ENCODE data around the gene IL31RA.

Gene IL31RA

GRCh38 chr5:55899344-55899743 is 48.2 kb downstream of the IL31RA start:
- ATAC-seq = no peak
- no peak for TF ChIP-seq SNAI2 (CRISPR knock-in tag; IDR thresholded peaks at IDR 0.05)
- no peak for TF ChIP-seq TCF4 (CRISPR knock-in tag; IDR thresholded peaks at IDR 0.05; ENCODE audit: borderline replicate concordance)
- TF ChIP-seq ZC3H10 (CRISPR knock-in tag; IDR thresholded peaks at IDR 0.05) = no peak
- no peak for TF ChIP-seq PPARA (CRISPR knock-in tag; IDR thresholded peaks at IDR 0.05; ENCODE audit: borderline replicate concordance)
- TF ChIP-seq BACH2 (CRISPR knock-in tag; IDR thresholded peaks at IDR 0.05; ENCODE audit: borderline replicate concordance) = no peak

GRCh38 chr5:55900068-55900467 is 48.9 kb downstream of the IL31RA start:
- ATAC-seq = no peak
- TF ChIP-seq GLIS3 (CRISPR knock-in tag; IDR thresholded peaks at IDR 0.05) (no peak), ESRRG (CRISPR knock-in tag; IDR thresholded peaks at IDR 0.05) (no peak), OSR1 (CRISPR knock-in tag; IDR thresholded peaks at IDR 0.05) (no peak), CSRNP3 (CRISPR knock-in tag; IDR thresholded peaks at IDR 0.05) (no peak), ZC3H10 (CRISPR knock-in tag; IDR thresholded peaks at IDR 0.05) (no peak), RARB (CRISPR knock-in tag; IDR thresholded peaks at IDR 0.05) (no peak), ARNTL (CRISPR knock-in tag; IDR thresholded peaks at IDR 0.05; ENCODE audit: borderline replicate concordance, low read depth) (no peak), CSDC2 (CRISPR knock-in tag; IDR thresholded peaks at IDR 0.05) (no peak), CREB5 (CRISPR knock-in tag; IDR thresholded peaks at IDR 0.05; ENCODE audit: low read depth) (no peak)

- TF ChIP-seq ZFP3 (CRISPR knock-in tag; IDR thresholded peaks at IDR 0.05) (no peak), RARB (CRISPR knock-in tag; IDR thresholded peaks at IDR 0.05) (no peak), CREB5 (CRISPR knock-in tag; IDR thresholded peaks at IDR 0.05; ENCODE audit: low read depth) (no peak), POU6F1 (CRISPR knock-in tag; IDR thresholded peaks at IDR 0.05; ENCODE audit: borderline replicate concordance, low read depth) (no peak), TOX (CRISPR knock-in tag; IDR thresholded peaks at IDR 0.05; ENCODE audit: borderline replicate concordance) (no peak), PATZ1 (CRISPR knock-in tag; IDR thresholded peaks at IDR 0.05; ENCODE audit: borderline replicate concordance) (no peak), ZNF565 (CRISPR knock-in tag; conservative IDR thresholded peaks at IDR 0.05; ENCODE audit: low read depth) (no peak), ZC3H10 (CRISPR knock-in tag; IDR thresholded peaks at IDR 0.05) (no peak), CSDC2 (CRISPR knock-in tag; IDR thresholded peaks at IDR 0.05) (no peak), SNAI2 (CRISPR knock-in tag; IDR thresholded peaks at IDR 0.05) (no peak), TSHZ2 (CRISPR knock-in tag; IDR thresholded peaks at IDR 0.05) (no peak)
- ATAC-seq = no peak
Measured at GRCh38 chr5:55900776-55901175, 49.6 kb downstream of the IL31RA start.
